H1 (cell line): ENCODE results near the gene FAM107A. TPM values are rescaled to one million over a fixed set of nuclear protein-coding genes. Genes with fewer than 3 reads are reported as not detected.

Experiments
- BACH1 ChIP-seq: IDR thresholded peaks from 2 replicates; pipeline ENCODE4 v1.6.1; 2012; ENCODE audit warnings: low read length, improper control_type of control experiment
- CHD1 ChIP-seq: IDR thresholded peaks from 2 replicates; pipeline ENCODE4 v1.6.1; 2012; ENCODE audit warnings: low read depth, low read length, improper control_type of control experiment
- CHD7 ChIP-seq: fragments of 300-600 bp; sonication (generic); IDR thresholded peaks from 2 replicates; pipeline ENCODE4 v1.7.1; 2012; ENCODE audit warnings: low read length, moderate library complexity, mild to moderate bottlenecking, inconsistent platforms; ENCODE audit not compliant: insufficient replicate concordance
- JUN ChIP-seq: IDR thresholded peaks from 2 replicates; pipeline ENCODE4 v1.6.1; 2011; ENCODE audit warnings: low read depth, mild to moderate bottlenecking, improper control_type of control experiment, low read length
- NANOG ChIP-seq: IDR thresholded peaks from 2 replicates; pipeline ENCODE4 v1.6.1; 2011; ENCODE audit warnings: low read length, low read depth, mild to moderate bottlenecking, inconsistent platforms; ENCODE audit not compliant: insufficient read depth, poor library complexity, severe bottlenecking
- SIRT6 ChIP-seq: IDR thresholded peaks from one replicate; pipeline ENCODE4 v1.7.1; 2012; ENCODE audit warnings: low read length, inconsistent platforms
- SIX5 ChIP-seq: IDR thresholded peaks from 2 replicates; pipeline ENCODE4 v1.6.1; 2011; ENCODE audit warnings: mild to moderate bottlenecking, low read depth, low read length
- polyA plus RNA-seq, 7 experiments: library from polyadenylated mRNA; depleted of rRNA in 3 of 7; stranded (reverse) in 5 of 7; unstranded in 2 of 7; fragments of >200 nt in 5 of 7; fragments of 200-250 nt in 2 of 7; gene quantifications; 1 replicate in 5 of 7; 2 replicates in 1 of 7; 4 replicates in 1 of 7; pipeline versions ENCODE4 v1.2.1 to v1.2.3, GENCODE V29; 2011 to 2013; ENCODE audit warnings: missing spikeins in 2 of 7, mixed read lengths in 2 of 7
- total RNA-seq: library from RNA; stranded (reverse); fragmentation: NEBNext Ultra II Directional; extraction: Animal tissue kit (Norgen Biotek cat#: 25700); gene quantifications from 2 replicates; pipeline ENCODE4 v1.2.1, GENCODE V29; 2021

Gene FAM107A
- total and polyA plus RNA-seq, 2 of the 8 experiments (the other 6 are each of a cell fraction or from before 2014, with no cell fraction given), result 0.51 to 0.65 TPM

GRCh38 chr3:58609990-58610389 is 32.8 kb upstream of the FAM107A start (continued):
- TF ChIP-seq CHD7 (no peak), JUN (no peak), CHD1 (no peak), SIRT6 (no peak), NANOG (no peak), BACH1 (no peak), SIX5 (no peak)
